Measurements from ENCODE around the gene RTN4RL2. TPM values are rescaled to one million over a fixed set of nuclear protein-coding genes. Genes with fewer than 3 reads are reported as not detected.

Gene RTN4RL2
- total RNA-seq, 1 experiment from 2014 or later, result 15.5 TPM

- TF ChIP-seq SMAD4 (CRISPR knock-in tag; IDR thresholded peaks at IDR 0.05) (no peak), TP53 (CRISPR knock-in tag; IDR thresholded peaks at IDR 0.05) (no peak), ZNF232 (CRISPR knock-in tag; IDR thresholded peaks at IDR 0.05) (no peak), NR2C2 (CRISPR knock-in tag; IDR thresholded peaks at IDR 0.05) (no peak), MXD4 (CRISPR knock-in tag; IDR thresholded peaks at IDR 0.05; ENCODE audit: borderline replicate concordance) (no peak), EMX1 (CRISPR knock-in tag; IDR thresholded peaks at IDR 0.05) (no peak), GTF2I (CRISPR knock-in tag; conservative IDR thresholded peaks at IDR 0.05) (no peak), ELF4 (CRISPR knock-in tag; IDR thresholded peaks at IDR 0.05; ENCODE audit: low read depth) (no peak), USF2 (CRISPR knock-in tag; IDR thresholded peaks at IDR 0.05) (no peak), ZNF121 (CRISPR knock-in tag; IDR thresholded peaks at IDR 0.05) (no peak), SMAD3 (CRISPR knock-in tag; IDR thresholded peaks at IDR 0.05; ENCODE audit: borderline replicate concordance) (no peak), ATF3 (CRISPR knock-in tag; conservative IDR thresholded peaks at IDR 0.05) (no peak), ZNF219 (CRISPR knock-in tag; IDR thresholded peaks at IDR 0.05; ENCODE audit: borderline replicate concordance) (no peak), NFE2L1 (CRISPR knock-in tag; IDR thresholded peaks at IDR 0.05) (no peak), RELA (CRISPR knock-in tag; IDR thresholded peaks at IDR 0.05; ENCODE audit: borderline replicate concordance) (no peak), AR (CRISPR knock-in tag; IDR thresholded peaks at IDR 0.05) (no peak), FOXP1 (CRISPR knock-in tag; IDR thresholded peaks at IDR 0.05; ENCODE audit: borderline replicate concordance) (no peak)
- H3K4me3 Mint-ChIP-seq, result no peak overlapping the region
- ATAC-seq, result no peak
- peaks cover 27% of the 10 kb centered on the region for H3K36me3 Mint-ChIP-seq
- CTCF ChIA-PET, result interaction anchor here (0.7 to 8.5 kb wide), 19 partner anchors 8 to 154 kb away, joined by 3 to 260 read pairs (median 11); partner anchors contain the start of genes SLC43A1 and TIMM10
- H3K4me1 Mint-ChIP-seq, result peaks cover 12% of the 10 kb centered on the region
- POLR2A ChIA-PET, result interaction anchor here (1.3 kb wide), 1 partner anchor 149 kb away, joined by 8 read pairs; no protein-coding TSS in a partner anchor
- H3K27me3 Mint-ChIP-seq (ENCODE audit: low read depth), result no peaks in the 10 kb centered on the region
- H3K9me3 Mint-ChIP-seq, result no peaks in the 10 kb centered on the region
- no peak overlapping the region for H3K27ac Mint-ChIP-seq
- no peak for DNase-seq (ENCODE audit: low spot score)
Observed at GRCh38 chr11:57490456-57491248, 30.3 kb downstream of the RTN4RL2 start.

GRCh38 chr11:57491371-57492061 lies 31.2 kb downstream of the RTN4RL2 start:
- ChIA-PET POLR2A (interaction anchor here (1.0 to 1.4 kb wide), 4 partner anchors 9 to 153 kb away, joined by 3 to 8 read pairs (median 4); no protein-coding TSS in a partner anchor), CTCF (interaction anchor here (0.5 to 8.5 kb wide), 34 partner anchors 9 to 288 kb away, joined by 3 to 260 read pairs (median 6); partner anchors contain the start of genes MED19, SLC43A1 and TIMM10)
- peak; percentile 78 for DNase-seq (ENCODE audit: low spot score)
- Mint-ChIP-seq H3K9me3 (no peaks in the 10 kb centered on the region), H3K27ac (peak overlapping the region; percentile 53; the same call in 1 of the 2 replicates), H3K4me3 (no peak overlapping the region), H3K36me3 (peaks cover 29% of the 10 kb centered on the region), H3K4me1 (peaks cover 12% of the 10 kb centered on the region), H3K27me3 (ENCODE audit: low read depth) (no peaks in the 10 kb centered on the region)
- ATAC-seq, result peak; percentile 72
- 0 out of 2 replicates have a peak, but pooled peaks have one; percentile 24 for TF ChIP-seq GABPB1 (CRISPR knock-in tag; IDR thresholded peaks at IDR 0.05)
- TF ChIP-seq MYBL2 (CRISPR knock-in tag; IDR thresholded peaks at IDR 0.05), result no peak
- peak; percentile 89 for TF ChIP-seq CTCF (IDR thresholded peaks at IDR 0.05)
- no peak for TF ChIP-seq ZBTB21 (CRISPR knock-in tag; IDR thresholded peaks at IDR 0.05; ENCODE audit: borderline replicate concordance)
- no peak for TF ChIP-seq ELF4 (CRISPR knock-in tag; IDR thresholded peaks at IDR 0.05; ENCODE audit: low read depth)

Measured in WTC11 (cell line).